Endothelial cell of umbilical vein (primary cell): ENCODE measurements around the gene CAMKMT.
A peak's percentile ranks its signal among the peaks of the same experiment; 100 is the strongest.

Experiments
- EZH2 ChIP-seq: IDR thresholded peaks from 2 replicates; pipeline ENCODE4 v1.6.1; 2012; ENCODE audit warnings: borderline replicate concordance, low read depth, mild to moderate bottlenecking, moderate library complexity, low read length, inconsistent platforms; ENCODE audit not compliant: severe bottlenecking
- GATA2 ChIP-seq: IDR thresholded peaks from 2 replicates; pipeline ENCODE4 v1.7.0; 2011; ENCODE audit warnings: low read depth, mild to moderate bottlenecking, moderate library complexity, mixed read lengths, low read length; ENCODE audit not compliant: insufficient read length, insufficient read depth
- JUN ChIP-seq: IDR thresholded peaks from 2 replicates; pipeline ENCODE4 v1.6.1; 2011; ENCODE audit warnings: borderline replicate concordance, low read depth; ENCODE audit not compliant: insufficient read length, insufficient read depth
- POLR2A ChIP-seq: IDR thresholded peaks from 2 replicates; pipeline ENCODE4 v1.6.1; 2012; ENCODE audit warnings: low read depth, mild to moderate bottlenecking, control low read depth, low read length
- TF ChIP-seq, protein P1 (sequence below), 2 donors: IDR thresholded peaks; 1 replicate in 1 of 2; 2 replicates in 1 of 2; pipeline ENCODE4 v1.5.1; 2011; ENCODE audit warnings: low read length in 2 of 2, mild to moderate bottlenecking in 2 of 2, moderate library complexity in 2 of 2, control low read depth in 1 of 2, inconsistent platforms in 1 of 2, low read depth in 1 of 2; ENCODE audit not compliant: insufficient read depth in 1 of 2; ENCODE audit errors: extremely low read depth in 1 of 2
- TF ChIP-seq, protein P2 (sequence below): IDR thresholded peaks from 2 replicates; pipeline ENCODE4 v1.6.1; 2011; ENCODE audit not compliant: insufficient read depth, insufficient read length

DNA sequence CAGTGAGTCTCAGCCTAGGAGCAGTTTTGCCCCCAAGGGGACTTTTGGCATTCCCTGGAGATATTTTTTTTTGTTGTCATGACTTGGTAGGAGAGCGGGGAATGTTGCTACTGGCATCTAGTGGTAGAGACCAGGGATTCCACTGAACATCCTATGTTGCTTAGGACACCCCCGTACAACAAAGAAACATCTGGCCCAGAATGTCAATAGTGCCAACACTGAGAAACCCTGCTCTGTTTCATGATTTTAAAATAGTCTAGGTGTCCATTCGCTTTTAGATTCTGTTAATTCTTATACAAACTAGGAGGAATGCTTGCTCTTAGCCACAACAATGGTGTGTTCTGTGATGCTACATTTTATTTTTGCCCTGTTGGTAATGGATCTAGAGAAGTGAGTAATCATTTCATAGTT lies 353.9 kb downstream of the CAMKMT start:
- TF ChIP-seq, protein P1, sequence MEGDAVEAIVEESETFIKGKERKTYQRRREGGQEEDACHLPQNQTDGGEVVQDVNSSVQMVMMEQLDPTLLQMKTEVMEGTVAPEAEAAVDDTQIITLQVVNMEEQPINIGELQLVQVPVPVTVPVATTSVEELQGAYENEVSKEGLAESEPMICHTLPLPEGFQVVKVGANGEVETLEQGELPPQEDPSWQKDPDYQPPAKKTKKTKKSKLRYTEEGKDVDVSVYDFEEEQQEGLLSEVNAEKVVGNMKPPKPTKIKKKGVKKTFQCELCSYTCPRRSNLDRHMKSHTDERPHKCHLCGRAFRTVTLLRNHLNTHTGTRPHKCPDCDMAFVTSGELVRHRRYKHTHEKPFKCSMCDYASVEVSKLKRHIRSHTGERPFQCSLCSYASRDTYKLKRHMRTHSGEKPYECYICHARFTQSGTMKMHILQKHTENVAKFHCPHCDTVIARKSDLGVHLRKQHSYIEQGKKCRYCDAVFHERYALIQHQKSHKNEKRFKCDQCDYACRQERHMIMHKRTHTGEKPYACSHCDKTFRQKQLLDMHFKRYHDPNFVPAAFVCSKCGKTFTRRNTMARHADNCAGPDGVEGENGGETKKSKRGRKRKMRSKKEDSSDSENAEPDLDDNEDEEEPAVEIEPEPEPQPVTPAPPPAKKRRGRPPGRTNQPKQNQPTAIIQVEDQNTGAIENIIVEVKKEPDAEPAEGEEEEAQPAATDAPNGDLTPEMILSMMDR (IDR thresholded peaks at IDR 0.05; ENCODE audit: extremely low read depth in 1 of 2, insufficient read depth in 1 of 2, low read depth in 1 of 2, low read length in 2 of 2): peak; percentile 16 to 43
- no peak for TF ChIP-seq JUN
- no peak for TF ChIP-seq GATA2
- TF ChIP-seq EZH2: no peak
- no peak for TF ChIP-seq POLR2A
- TF ChIP-seq, protein P2, sequence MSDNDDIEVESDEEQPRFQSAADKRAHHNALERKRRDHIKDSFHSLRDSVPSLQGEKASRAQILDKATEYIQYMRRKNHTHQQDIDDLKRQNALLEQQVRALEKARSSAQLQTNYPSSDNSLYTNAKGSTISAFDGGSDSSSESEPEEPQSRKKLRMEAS: no peak
